Measurements from ENCODE around the gene EMID1. TPM values are rescaled to one million over a fixed set of nuclear protein-coding genes. Genes with fewer than 3 reads are reported as not detected.

EMID1 gene
- total RNA-seq, 1 experiment from 2014 or later: 9.6 TPM

GRCh38 chr22:29194184-29194583 is 11.5 kb upstream of the EMID1 start:
- H4K20me1 ChIP-seq (ENCODE audit: insufficient read depth): no peaks in the 10 kb centered on the region
- no TSS peak for BruUV-seq (replicated peaks)
- no peak for DNase-seq (ENCODE audit: low read depth, low spot score)

More at GRCh38 chr22:29194184-29194583, 11.5 kb upstream of the EMID1 start:
- H3K9me2 ChIP-seq (ENCODE audit: insufficient read depth): no peaks in the 10 kb centered on the region
- no peaks in the 10 kb centered on the region for H3K36me3 ChIP-seq (ENCODE audit: control insufficient read depth in 1 of 2, insufficient read depth in 2 of 2, low read length in 2 of 2)
- no peak overlapping the region for H3K4me2 ChIP-seq (ENCODE audit: low read length)
- no peaks in the 10 kb centered on the region for H3K27me3 ChIP-seq (ENCODE audit: insufficient read depth, low read length)
- no peaks in the 10 kb centered on the region for H3K9me3 ChIP-seq (ENCODE audit: control insufficient read depth in 1 of 2, insufficient read depth in 1 of 2, low read depth in 1 of 2, low read length in 2 of 2)
- intact Hi-C loops (cut with micrococcal nuclease): no loop called here
- ChIA-PET POLR2A (no interaction called here), RAD21 (ENCODE audit: low non-redundant PET in 1 of 2, low total read pairs in 2 of 2, uncharacterized antibody in 2 of 2, unreplicated experiment in 2 of 2) (no interaction called here), CTCF (no interaction called here)
- H2AFZ ChIP-seq (ENCODE audit: low read depth, low read length, poor library complexity, severe bottlenecking): no peak overlapping the region
- no peak for TF ChIP-seq REST (IDR thresholded peaks at IDR 0.05; ENCODE audit: low read depth)
- TF ChIP-seq CTCF (IDR thresholded peaks at IDR 0.05 in 2 of 3, conservative IDR thresholded peaks at IDR 0.05 in 1 of 3; ENCODE audit: borderline replicate concordance in 1 of 3, insufficient read depth in 1 of 3, low read depth in 2 of 3, low read length in 2 of 3): peak in 2 of 3 experiments; percentile 28 to 31; a peak in 2 of 6 replicates
- no peak for TF ChIP-seq RAD21 (IDR thresholded peaks at IDR 0.05; ENCODE audit: low read depth)
- H3K79me2 ChIP-seq (ENCODE audit: insufficient read depth, low read length): no peaks in the 10 kb centered on the region
- no peak overlapping the region for H3K9ac ChIP-seq (ENCODE audit: low read length)
- peak; percentile 30; the same call in 1 of the 2 replicates for ATAC-seq
- H3K27ac ChIP-seq (ENCODE audit: low read depth, low read length): no peak overlapping the region
- peaks cover 2% of the 10 kb centered on the region in 2 experiments; a peak in 3 of 4 replicates for H3K4me1 ChIP-seq (ENCODE audit: control insufficient read depth in 1 of 2, insufficient read depth in 2 of 2, low read length in 2 of 2)
- no peak overlapping the region for H3K4me3 ChIP-seq (replicated peaks in 1 of 2; ENCODE audit: low read depth in 1 of 2, low read length in 2 of 2)
